ENCODE data around the gene LOXL3. TPM values are rescaled to one million over a fixed set of nuclear protein-coding genes. Genes with fewer than 3 reads are reported as not detected.

LOXL3 gene
- total and polyA plus RNA-seq, 2 of the 8 experiments (the other 6 are each of a cell fraction or from before 2014, with no cell fraction given), result 22.4 to 27.2 TPM

DNA sequence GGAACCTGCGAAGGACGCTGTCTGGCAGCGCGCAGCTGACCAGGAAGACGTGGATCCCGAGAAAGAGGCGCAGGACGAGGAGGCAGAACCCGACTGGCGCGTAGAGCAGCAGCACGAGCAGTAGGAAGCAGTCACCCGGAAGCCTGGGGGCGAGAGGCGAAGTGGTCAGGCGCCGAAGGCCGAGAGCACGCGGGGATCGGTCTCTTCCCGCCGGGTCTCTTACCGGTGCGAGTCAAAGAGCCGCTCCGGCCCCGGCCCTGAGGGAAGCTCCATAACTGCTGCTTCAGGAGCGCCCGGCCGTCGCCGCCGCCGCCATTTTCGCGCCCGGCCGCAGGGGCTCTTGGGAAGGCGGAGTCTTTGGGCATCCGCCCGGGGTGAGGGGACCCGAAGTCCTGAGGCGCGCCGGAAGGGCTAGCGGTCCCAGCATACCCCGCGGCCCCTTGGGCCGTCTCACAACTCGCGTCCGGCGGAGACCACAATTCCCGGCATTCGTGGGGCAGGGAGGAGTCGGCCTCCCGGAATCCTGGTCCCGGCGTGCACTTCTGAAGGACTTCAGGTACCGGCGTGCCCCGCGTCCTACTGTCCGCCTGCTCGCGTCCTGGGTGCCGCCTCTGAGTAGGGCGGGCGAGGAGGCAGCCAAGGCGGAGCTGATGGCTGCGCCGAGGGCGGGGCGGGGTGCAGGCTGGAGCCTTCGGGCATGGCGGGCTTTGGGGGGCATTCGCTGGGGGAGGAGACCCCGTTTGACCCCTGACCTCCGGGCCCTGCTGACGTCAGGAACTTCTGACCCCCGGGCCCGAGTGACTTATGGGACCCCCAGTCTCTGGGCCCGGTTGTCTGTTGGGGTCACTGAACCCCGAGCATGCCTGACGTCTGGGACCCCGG lies 24.1 kb downstream of the LOXL3 start, which contains the start of the genes AUP1 and HTRA2:
Gene AUP1 (minus strand): TSS at position 350 of the 882 bp plus-strand sequence. CDS start 77 bp downstream, at position 273.
Gene HTRA2 (plus strand): TSS at position 577 of the 882 bp plus-strand sequence. CDS start 74 bp downstream, at position 651.
- peak within 1 kb of the TSS; percentile 84 to 94 for H3K4me2 ChIP-seq (ENCODE audit: insufficient read depth in 1 of 2, low read depth in 2 of 2, low read length in 2 of 2)
- peaks cover 4 to 13% (median 6%) of the 10 kb centered on the region in 4 experiments; a peak in 6 of 7 replicates for H3K4me1 ChIP-seq (replicated peaks in 1 of 4; ENCODE audit: control insufficient read depth in 3 of 4, insufficient read depth in 4 of 4, low read length in 3 of 4)
- no peak within 1 kb of the TSS for H3K14ac ChIP-seq (ENCODE audit: insufficient read length)
- H3K4me3 ChIP-seq (ENCODE audit: extremely low read depth in 1 of 4, insufficient read depth in 2 of 4, low read depth in 3 of 4, low read length in 4 of 4), result peak within 1 kb of the TSS; percentile 85 to 99 (median 92)
- peak within 1 kb of the TSS; percentile 93; the same call in 1 of the 2 replicates for H2AFZ ChIP-seq (ENCODE audit: low read length)
- peaks cover 0 to 18% of the 10 kb centered on the region in 2 experiments; a peak in 2 of 4 replicates for H3K79me2 ChIP-seq (ENCODE audit: control insufficient read depth in 1 of 2, insufficient read depth in 2 of 2, low read length in 2 of 2)
- peak within 1 kb of the TSS; percentile 48 for H4K91ac ChIP-seq (replicated peaks; ENCODE audit: insufficient read length, low read length)
- peaks cover 9% of the 10 kb centered on the region; the same call in 1 of the 2 replicates for H3K23me2 ChIP-seq (ENCODE audit: low read depth, low read length)
- no peak within 1 kb of the TSS for H3K23ac ChIP-seq (ENCODE audit: insufficient read length)
- peak within 1 kb of the TSS; percentile 90 for H3K27ac ChIP-seq (ENCODE audit: low read depth, low read length)
- WGBS, 2 experiments (ENCODE audit: extremely low coverage in 1 of 2, insufficient coverage in 1 of 2, insufficient read length in 1 of 2, insufficient replicate concordance in 2 of 2, low coverage in 1 of 2, low lambda C conversion rate in 2 of 2, missing lambda C conversion rate in 1 of 2), result 1% methylated on average over 69 of the region's 87 CpGs; no CpG with 5 or more reads in 1 of the 2 experiments
- no peaks in the 10 kb centered on the region for H3K9me3 ChIP-seq (ENCODE audit: insufficient read depth in 2 of 2, low read depth in 1 of 2, low read length in 1 of 2)
- peaks cover 3 to 6% of the 10 kb centered on the region in 2 experiments for H4K20me1 ChIP-seq (replicated peaks in 1 of 2; ENCODE audit: control insufficient read depth in 1 of 2, insufficient read depth in 2 of 2, low read length in 2 of 2)
- peak within 1 kb of the TSS; percentile 94 for H2BK5ac ChIP-seq (ENCODE audit: low read depth, low read length)
- H2BK120ac ChIP-seq (replicated peaks; ENCODE audit: low read depth, low read length), result no peak within 1 kb of the TSS
- FAIRE-seq, result no peak
- no peak within 1 kb of the TSS; the same call in 1 of the 2 replicates for H2BK12ac ChIP-seq (ENCODE audit: low read depth, low read length)
- H3K18ac ChIP-seq (ENCODE audit: extremely low read depth, low read length), result peak within 1 kb of the TSS; percentile 85; the same call in 1 of the 2 replicates
- H3K79me1 ChIP-seq (ENCODE audit: low read depth, low read length), result peaks cover 10% of the 10 kb centered on the region
- DNase-seq (ENCODE audit: low read depth in 1 of 2, low spot score in 2 of 2), result peak; percentile 94 to 95
- peak within 1 kb of the TSS; percentile 89 to 95 (median 94) for H3K9ac ChIP-seq (replicated peaks in 1 of 4; ENCODE audit: extremely low read depth in 1 of 4, low read depth in 3 of 4, low read length in 3 of 4)
- peak within 1 kb of the TSS; percentile 61; the same call in 1 of the 2 replicates for H2AK5ac ChIP-seq (ENCODE audit: low read depth, low read length)
- H3K36me3 ChIP-seq (ENCODE audit: control insufficient read depth in 2 of 4, insufficient read depth in 4 of 4, low read length in 3 of 4), result peaks cover 6 to 31% (median 25%) of the 10 kb centered on the region in 4 experiments; a peak in 7 of 8 replicates
- CTCF ChIA-PET (ENCODE audit: partially characterized antibody), result interaction anchor here (0.9 to 7.0 kb wide), 9 partner anchors 9 to 62 kb away, joined by 3 to 53 read pairs (median 4); partner anchors contain the start of genes CCDC142, MRPL53 and TTC31
- peak within 1 kb of the TSS; percentile 97 for H4K8ac ChIP-seq (ENCODE audit: extremely low read depth, insufficient read depth, low read length)
- peak within 1 kb of the TSS; percentile 75 for H3K56ac ChIP-seq (replicated peaks; ENCODE audit: insufficient read length, low read depth, low read length)
- peak within 1 kb of the TSS; percentile 63; the same call in 1 of the 2 replicates for H2BK15ac ChIP-seq (ENCODE audit: low read length)
- POLR2A ChIA-PET (ENCODE audit: partially characterized antibody), result interaction anchor here (0.8 to 5.9 kb wide), 21 partner anchors 9 to 102 kb away, joined by 3 to 73 read pairs (median 9); partner anchors contain the start of genes CCDC142, LBX2, LOXL3 and MRPL53
- H3K4ac ChIP-seq (replicated peaks; ENCODE audit: insufficient read length, low read depth, low read length), result peak within 1 kb of the TSS; percentile 87
- H3K27me3 ChIP-seq (replicated peaks in 1 of 4; ENCODE audit: control insufficient read depth in 3 of 4, extremely low read depth in 1 of 4, insufficient read depth in 3 of 4, low read length in 3 of 4), result no peaks in the 10 kb centered on the region; a peak in 1 of 7 replicates
- no peak within 1 kb of the TSS for H2BK20ac ChIP-seq (ENCODE audit: low read length)
- peak within 1 kb of the TSS; percentile 81 for H4K5ac ChIP-seq (ENCODE audit: insufficient read length, low read depth, low read length)
- TF ChIP-seq POLR2A (IDR thresholded peaks at IDR 0.05; ENCODE audit: control extremely low read depth in 1 of 2, low read depth in 2 of 2, low read length in 2 of 2), result peak in 1 of 2 experiments; percentile 94; a peak in 2 of 3 replicates
- TF ChIP-seq YY1 (IDR thresholded peaks at IDR 0.05; ENCODE audit: low read depth, low read length), result peak; percentile 98
- no peak for TF ChIP-seq NRF1 (IDR thresholded peaks at IDR 0.05; ENCODE audit: low read depth, low read length)
- TF ChIP-seq KDM1A (IDR thresholded peaks at IDR 0.05; ENCODE audit: borderline replicate concordance, low read length), result no peak
- no peak for TF ChIP-seq EZH2 (IDR thresholded peaks at IDR 0.05; ENCODE audit: low read depth, low read length, severe bottlenecking)
- no peak; the same call in 1 of the 2 replicates for TF ChIP-seq SP1 (IDR thresholded peaks at IDR 0.05; ENCODE audit: low read depth, low read length)
- peak; percentile 70; the same call in 1 of the 2 replicates for TF ChIP-seq TBP (IDR thresholded peaks at IDR 0.05; ENCODE audit: low read depth, low read length)
- TF ChIP-seq TCF12 (IDR thresholded peaks at IDR 0.05; ENCODE audit: low read depth, low read length), result no peak
- no peak for TF ChIP-seq FOSL1 (IDR thresholded peaks at IDR 0.05; ENCODE audit: insufficient read depth, low read depth, low read length)
